ENCODE data around the gene CYP26B1. TPM values are rescaled to one million over a fixed set of nuclear protein-coding genes. Genes with fewer than 3 reads are reported as not detected.

CYP26B1 gene
- total RNA-seq, 1 experiment from 2014 or later, result 0.42 TPM

GRCh38 chr2:72118951-72119350 is 28.7 kb downstream of the CYP26B1 start:
- H3K9me3 Mint-ChIP-seq, result peaks cover 6% of the 10 kb centered on the region; the same call in 1 of the 2 replicates
- CTCF ChIA-PET, result interaction anchor here (1.0 kb wide), 1 partner anchor 218 kb away, joined by 3 read pairs; no protein-coding TSS in a partner anchor
- DNase-seq (ENCODE audit: low spot score), result no peak
- no peaks in the 10 kb centered on the region for H3K36me3 Mint-ChIP-seq
- H3K4me1 Mint-ChIP-seq, result peaks cover 3% of the 10 kb centered on the region; the same call in 1 of the 2 replicates
- H3K4me3 Mint-ChIP-seq, result no peak overlapping the region
- H3K27ac Mint-ChIP-seq, result no peak overlapping the region
- H3K27me3 Mint-ChIP-seq (ENCODE audit: low read depth), result no peaks in the 10 kb centered on the region; the same call in none of the 2 replicates
- TF ChIP-seq MXD4 (CRISPR knock-in tag; IDR thresholded peaks at IDR 0.05; ENCODE audit: borderline replicate concordance) (no peak), JAZF1 (CRISPR knock-in tag; IDR thresholded peaks at IDR 0.05) (no peak), JUN (CRISPR knock-in tag; IDR thresholded peaks at IDR 0.05) (no peak), ZNF219 (CRISPR knock-in tag; IDR thresholded peaks at IDR 0.05; ENCODE audit: borderline replicate concordance) (no peak), ARID4B (CRISPR knock-in tag; IDR thresholded peaks at IDR 0.05; ENCODE audit: borderline replicate concordance) (no peak), ZNF425 (CRISPR knock-in tag; conservative IDR thresholded peaks at IDR 0.05) (no peak), EMX1 (CRISPR knock-in tag; IDR thresholded peaks at IDR 0.05) (no peak), NFATC4 (CRISPR knock-in tag; IDR thresholded peaks at IDR 0.05) (no peak), ZNF317 (CRISPR knock-in tag; IDR thresholded peaks at IDR 0.05; ENCODE audit: borderline replicate concordance, low read depth) (no peak), ZMAT4 (CRISPR knock-in tag; IDR thresholded peaks at IDR 0.05) (no peak), ZSCAN18 (CRISPR knock-in tag; IDR thresholded peaks at IDR 0.05) (no peak), ZNF138 (CRISPR knock-in tag; conservative IDR thresholded peaks at IDR 0.05) (no peak), ZBTB21 (CRISPR knock-in tag; IDR thresholded peaks at IDR 0.05; ENCODE audit: borderline replicate concordance) (no peak), ZNF423 (CRISPR knock-in tag; IDR thresholded peaks at IDR 0.05) (no peak), ZNF671 (CRISPR knock-in tag; IDR thresholded peaks at IDR 0.05) (no peak), SMAD4 (CRISPR knock-in tag; IDR thresholded peaks at IDR 0.05) (no peak), TP53 (CRISPR knock-in tag; IDR thresholded peaks at IDR 0.05) (no peak), GRHL2 (CRISPR knock-in tag; IDR thresholded peaks at IDR 0.05; ENCODE audit: insufficient replicate concordance, severe bottlenecking) (no peak), USF1 (CRISPR knock-in tag; IDR thresholded peaks at IDR 0.05) (no peak)
- POLR2A ChIA-PET, result no interaction called here
- ATAC-seq, result no peak

Data from WTC11 (cell line).